ENCODE data around the gene PCDH9.

PCDH9 gene

GRCh38 chr13:66984241-66984640 lies 245.9 kb downstream of the PCDH9 start:
- no peak for DNase-seq (ENCODE audit: extremely low read depth, insufficient read length)
- H3K36me3 ChIP-seq (ENCODE audit: control insufficient read depth, insufficient read depth, low read length): no peaks in the 10 kb centered on the region
- H3K27me3 ChIP-seq (replicated peaks; ENCODE audit: control insufficient read depth, insufficient read depth, low read length): no peaks in the 10 kb centered on the region
- no peak overlapping the region for H3K4me3 ChIP-seq (replicated peaks; ENCODE audit: low read depth, low read length)
- TF ChIP-seq CTCF (IDR thresholded peaks at IDR 0.05; ENCODE audit: insufficient read depth, low read length, poor library complexity, severe bottlenecking): no peak

- no peak for TF ChIP-seq CTCF (IDR thresholded peaks at IDR 0.05; ENCODE audit: insufficient read depth, low read length, poor library complexity, severe bottlenecking)
- H3K36me3 ChIP-seq (ENCODE audit: control insufficient read depth, insufficient read depth, low read length): no peaks in the 10 kb centered on the region
- no peak overlapping the region for H3K4me3 ChIP-seq (replicated peaks; ENCODE audit: low read depth, low read length)
Observed at GRCh38 chr13:66981912-66982311, 248.2 kb downstream of the PCDH9 start.

GRCh38 chr13:66977161-66977560 lies 253.0 kb downstream of the PCDH9 start:
- H3K27me3 ChIP-seq (replicated peaks; ENCODE audit: control insufficient read depth, insufficient read depth, low read length): no peaks in the 10 kb centered on the region
- no peak for DNase-seq (ENCODE audit: extremely low read depth, insufficient read length)
- no peaks in the 10 kb centered on the region for H3K36me3 ChIP-seq (ENCODE audit: control insufficient read depth, insufficient read depth, low read length)
- no peak for TF ChIP-seq CTCF (IDR thresholded peaks at IDR 0.05; ENCODE audit: insufficient read depth, low read length, poor library complexity, severe bottlenecking)
- H3K4me3 ChIP-seq (replicated peaks; ENCODE audit: low read depth, low read length): no peak overlapping the region

More at GRCh38 chr13:66981912-66982311, 248.2 kb downstream of the PCDH9 start:
- no peaks in the 10 kb centered on the region for H3K27me3 ChIP-seq (replicated peaks; ENCODE audit: control insufficient read depth, insufficient read depth, low read length)
- no peak for DNase-seq (ENCODE audit: extremely low read depth, insufficient read length)

GRCh38 chr13:66974889-66975288 lies 255.2 kb downstream of the PCDH9 start:
- no peak for TF ChIP-seq CTCF (IDR thresholded peaks at IDR 0.05; ENCODE audit: insufficient read depth, low read length, poor library complexity, severe bottlenecking)
- no peak for DNase-seq (ENCODE audit: extremely low read depth, insufficient read length)
- no peaks in the 10 kb centered on the region for H3K36me3 ChIP-seq (ENCODE audit: control insufficient read depth, insufficient read depth, low read length)
- no peaks in the 10 kb centered on the region for H3K27me3 ChIP-seq (replicated peaks; ENCODE audit: control insufficient read depth, insufficient read depth, low read length)
- H3K4me3 ChIP-seq (replicated peaks; ENCODE audit: low read depth, low read length): no peak overlapping the region

- H3K27me3 ChIP-seq (replicated peaks; ENCODE audit: control insufficient read depth, insufficient read depth, low read length): no peaks in the 10 kb centered on the region
- H3K36me3 ChIP-seq (ENCODE audit: control insufficient read depth, insufficient read depth, low read length): no peaks in the 10 kb centered on the region
- TF ChIP-seq CTCF (IDR thresholded peaks at IDR 0.05; ENCODE audit: insufficient read depth, low read length, poor library complexity, severe bottlenecking): no peak
- DNase-seq (ENCODE audit: extremely low read depth, insufficient read length): no peak
- no peak overlapping the region for H3K4me3 ChIP-seq (replicated peaks; ENCODE audit: low read depth, low read length)
Observed at GRCh38 chr13:66974174-66974573, 256.0 kb downstream of the PCDH9 start.

- no peak for DNase-seq (ENCODE audit: extremely low read depth, insufficient read length)
- H3K4me3 ChIP-seq (replicated peaks; ENCODE audit: low read depth, low read length): no peak overlapping the region
- no peak for TF ChIP-seq CTCF (IDR thresholded peaks at IDR 0.05; ENCODE audit: insufficient read depth, low read length, poor library complexity, severe bottlenecking)
- H3K36me3 ChIP-seq (ENCODE audit: control insufficient read depth, insufficient read depth, low read length): no peaks in the 10 kb centered on the region
- H3K27me3 ChIP-seq (replicated peaks; ENCODE audit: control insufficient read depth, insufficient read depth, low read length): no peaks in the 10 kb centered on the region
Observed at GRCh38 chr13:66972659-66973058, 257.5 kb downstream of the PCDH9 start.
